SK-N-SH treated with all-trans-retinoic acid at 6 μM for 48 hours (cell line): Measurements from ENCODE around the gene CAPN10.

Source experiments
- ATAC-seq: fragments of 200-7000 bp; cut with Tn5 transposase; 3 replicates; pipeline ENCODE4 v1.9.1; 2020; ENCODE audit warnings: mild to moderate bottlenecking, moderate library complexity
- ARNTL ChIP-seq: fragments of 450-650 bp; formaldehyde crosslinking; IDR thresholded peaks from 2 replicates; pipeline ENCODE4 v1.5.0; 2020; ENCODE audit warnings: low read depth, mild to moderate bottlenecking, moderate library complexity, borderline replicate concordance
- BACH2 ChIP-seq: fragments of 250-450 bp; sonication (Bioruptor Pico); IDR thresholded peaks from 2 replicates; pipeline ENCODE4 v1.9.0; 2021; ENCODE audit warnings: mild to moderate bottlenecking, borderline replicate concordance
- CSDC2 ChIP-seq: fragments of 250-450 bp; sonication (Bioruptor Pico); IDR thresholded peaks from 2 replicates; pipeline ENCODE4 v1.5.0; 2020; ENCODE audit warnings: mild to moderate bottlenecking, moderate library complexity
- CSRNP3 ChIP-seq: fragments of 250-450 bp; sonication (Bioruptor Pico); IDR thresholded peaks from 2 replicates; pipeline ENCODE4 v1.5.1; 2021; ENCODE audit warnings: mild to moderate bottlenecking, moderate library complexity
- ESRRG ChIP-seq: fragments of 250-450 bp; sonication (Bioruptor Pico); IDR thresholded peaks from 2 replicates; pipeline ENCODE4 v1.6.1; 2021; ENCODE audit warnings: mild to moderate bottlenecking
- ISL1 ChIP-seq: fragments of 250-450 bp; sonication (Bioruptor Pico); IDR thresholded peaks from 2 replicates; pipeline ENCODE4 v2.1.2; 2022; ENCODE audit warnings: mild to moderate bottlenecking, moderate library complexity
- PATZ1 ChIP-seq: fragments of 250-450 bp; sonication (Bioruptor Pico); IDR thresholded peaks from 2 replicates; pipeline ENCODE4 v1.8.0; 2020; ENCODE audit warnings: mild to moderate bottlenecking, moderate library complexity, borderline replicate concordance
- POU6F1 ChIP-seq: fragments of 250-450 bp; sonication (Bioruptor Pico); IDR thresholded peaks from 2 replicates; pipeline ENCODE4 v1.8.0; 2021; ENCODE audit warnings: low read depth, mild to moderate bottlenecking, moderate library complexity, borderline replicate concordance
- PPARA ChIP-seq: fragments of 250-450 bp; sonication (Bioruptor Pico); IDR thresholded peaks from 2 replicates; pipeline ENCODE4 v1.5.0; 2020; ENCODE audit warnings: mild to moderate bottlenecking, borderline replicate concordance
- SNAI2 ChIP-seq: fragments of 250-450 bp; sonication (Bioruptor Pico); IDR thresholded peaks from 2 replicates; pipeline ENCODE4 v1.5.0; 2020; ENCODE audit warnings: mild to moderate bottlenecking, moderate library complexity
- TCF4 ChIP-seq: fragments of 250-450 bp; sonication (Bioruptor Pico); IDR thresholded peaks from 2 replicates; pipeline ENCODE4 v1.8.0; 2021; ENCODE audit warnings: mild to moderate bottlenecking, moderate library complexity, borderline replicate concordance
- ZC3H10 ChIP-seq: fragments of 250-450 bp; sonication (Bioruptor Pico); IDR thresholded peaks from 2 replicates; pipeline ENCODE4 v1.5.1; 2021; ENCODE audit warnings: mild to moderate bottlenecking, moderate library complexity
- ZFP3 ChIP-seq: fragments of 250-450 bp; sonication (Bioruptor Pico); IDR thresholded peaks from 2 replicates; pipeline ENCODE4 v1.5.0; 2020; ENCODE audit warnings: mild to moderate bottlenecking, moderate library complexity
- ZFP30 ChIP-seq: fragments of 450-650 bp; formaldehyde crosslinking; IDR thresholded peaks from 2 replicates; pipeline ENCODE4 v1.5.0; 2022; ENCODE audit warnings: mild to moderate bottlenecking, moderate library complexity
- ZNF70 ChIP-seq: fragments of 450-650 bp; formaldehyde crosslinking; IDR thresholded peaks from 2 replicates; pipeline ENCODE4 v1.5.0; 2020; ENCODE audit warnings: mild to moderate bottlenecking, moderate library complexity
- ZNF8 ChIP-seq: fragments of 450-650 bp; formaldehyde crosslinking; IDR thresholded peaks from 2 replicates; pipeline ENCODE4 v1.5.0; 2020; ENCODE audit warnings: mild to moderate bottlenecking, moderate library complexity

CAPN10 gene

GRCh38 chr2:240601061-240601830, 14.7 kb downstream of the CAPN10 start (continued):
- no peak for TF ChIP-seq POU6F1 (CRISPR knock-in tag)
- no peak for TF ChIP-seq CSDC2 (CRISPR knock-in tag)
- TF ChIP-seq SNAI2 (CRISPR knock-in tag), result no peak
- TF ChIP-seq PATZ1, result no peak

- TF ChIP-seq TCF4 (CRISPR knock-in tag), result no peak
- no peak for TF ChIP-seq ZFP3 (CRISPR knock-in tag)
- no peak for TF ChIP-seq CSRNP3 (CRISPR knock-in tag)
- TF ChIP-seq PATZ1, result no peak
- ATAC-seq, result no peak
These were observed 15.3 kb downstream of the CAPN10 start for GRCh38 chr2:240601831-240602160.

- no peak for TF ChIP-seq ZC3H10 (CRISPR knock-in tag)
- no peak for TF ChIP-seq ZNF70
- TF ChIP-seq ZFP3 (CRISPR knock-in tag), result no peak
- no peak for TF ChIP-seq BACH2 (CRISPR knock-in tag)
- TF ChIP-seq, all 23 proteins: peak for 0
- no peak for ATAC-seq
These were observed 15.9 kb downstream of the CAPN10 start for GRCh38 chr2:240602266-240603050.

- no peak for ATAC-seq
- no peak for TF ChIP-seq ESRRG (CRISPR knock-in tag)
- no peak for TF ChIP-seq ZFP30 (CRISPR knock-in tag)
- no peak for TF ChIP-seq ZNF70
- no peak for TF ChIP-seq ARNTL (CRISPR knock-in tag)
- TF ChIP-seq CSDC2 (CRISPR knock-in tag), result no peak
These were observed 16.7 kb downstream of the CAPN10 start for GRCh38 chr2:240603081-240603835.

- TF ChIP-seq PPARA (CRISPR knock-in tag) (no peak), BACH2 (CRISPR knock-in tag) (no peak), CSDC2 (CRISPR knock-in tag) (no peak), ZC3H10 (CRISPR knock-in tag) (no peak), PATZ1 (no peak), ISL1 (CRISPR knock-in tag) (no peak), ZNF8 (CRISPR knock-in tag) (no peak), CSRNP3 (CRISPR knock-in tag) (no peak), TCF4 (CRISPR knock-in tag) (no peak)
- no peak; the same call in 1 of the 3 replicates for ATAC-seq
These were observed 17.3 kb downstream of the CAPN10 start for GRCh38 chr2:240603846-240604245.
